ENCODE measurements around the gene GARNL3. TPM values are rescaled to one million over a fixed set of nuclear protein-coding genes. Genes with fewer than 3 reads are reported as not detected.
A peak's percentile ranks its signal among the peaks of the same experiment; 100 is the strongest.

GARNL3 gene
- total RNA-seq, 1 experiment from 2014 or later: 15.5 TPM

DNA sequence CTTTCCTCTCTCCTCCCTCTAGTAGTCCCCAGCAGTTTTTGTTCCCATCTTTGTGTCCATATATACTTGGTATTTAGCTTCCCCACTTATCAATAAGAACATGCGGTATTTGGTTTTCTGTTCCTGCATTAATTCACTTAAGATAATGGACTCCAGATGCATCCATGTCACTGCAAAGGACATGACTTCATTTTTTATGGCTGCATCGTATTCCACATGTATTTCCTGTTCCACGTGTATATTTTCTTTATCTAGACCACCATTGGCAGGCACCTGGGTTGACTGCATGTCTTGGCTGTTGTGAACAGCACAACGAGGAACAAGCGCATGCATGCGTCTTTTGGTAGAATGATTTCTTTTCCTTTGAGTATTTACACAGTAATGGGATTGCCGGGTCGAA is 165.8 kb downstream of the GARNL3 start:
- TF ChIP-seq EZH2 (IDR thresholded peaks at IDR 0.05; ENCODE audit: low read length, unreplicated experiment) (no peak), EZH2phosphoT487 (IDR thresholded peaks at IDR 0.05; ENCODE audit: borderline replicate concordance, low read length) (no peak)
- TF ChIP-seq, protein P1, sequence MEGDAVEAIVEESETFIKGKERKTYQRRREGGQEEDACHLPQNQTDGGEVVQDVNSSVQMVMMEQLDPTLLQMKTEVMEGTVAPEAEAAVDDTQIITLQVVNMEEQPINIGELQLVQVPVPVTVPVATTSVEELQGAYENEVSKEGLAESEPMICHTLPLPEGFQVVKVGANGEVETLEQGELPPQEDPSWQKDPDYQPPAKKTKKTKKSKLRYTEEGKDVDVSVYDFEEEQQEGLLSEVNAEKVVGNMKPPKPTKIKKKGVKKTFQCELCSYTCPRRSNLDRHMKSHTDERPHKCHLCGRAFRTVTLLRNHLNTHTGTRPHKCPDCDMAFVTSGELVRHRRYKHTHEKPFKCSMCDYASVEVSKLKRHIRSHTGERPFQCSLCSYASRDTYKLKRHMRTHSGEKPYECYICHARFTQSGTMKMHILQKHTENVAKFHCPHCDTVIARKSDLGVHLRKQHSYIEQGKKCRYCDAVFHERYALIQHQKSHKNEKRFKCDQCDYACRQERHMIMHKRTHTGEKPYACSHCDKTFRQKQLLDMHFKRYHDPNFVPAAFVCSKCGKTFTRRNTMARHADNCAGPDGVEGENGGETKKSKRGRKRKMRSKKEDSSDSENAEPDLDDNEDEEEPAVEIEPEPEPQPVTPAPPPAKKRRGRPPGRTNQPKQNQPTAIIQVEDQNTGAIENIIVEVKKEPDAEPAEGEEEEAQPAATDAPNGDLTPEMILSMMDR (conservative IDR thresholded peaks at IDR 0.05; ENCODE audit: low read depth, low read length): no peak
- no peak overlapping the region for H3K9ac ChIP-seq (ENCODE audit: low read length)
- no peak overlapping the region for H3K27ac ChIP-seq (ENCODE audit: low read length)
- DNase-seq: no peak
- peaks cover 20% of the 10 kb centered on the region for H3K79me2 ChIP-seq (ENCODE audit: low read length)
- H3K9me3 ChIP-seq (ENCODE audit: low read length): no peaks in the 10 kb centered on the region
- no peaks in the 10 kb centered on the region for H4K20me1 ChIP-seq (ENCODE audit: low read length)
- peaks cover 12% of the 10 kb centered on the region; the same call in 1 of the 2 replicates for H3K4me1 ChIP-seq (ENCODE audit: insufficient read depth, low read length)
- H2AFZ ChIP-seq (ENCODE audit: low read length): no peak overlapping the region
- H3K9me2 ChIP-seq (replicated peaks; ENCODE audit: low read length): no peaks in the 10 kb centered on the region
- no peaks in the 10 kb centered on the region for H3F3A ChIP-seq (ENCODE audit: low read length, unreplicated experiment)
- H3K27me3 ChIP-seq (ENCODE audit: low read length): no peaks in the 10 kb centered on the region
- peaks cover 2% of the 10 kb centered on the region for H3K36me3 ChIP-seq (ENCODE audit: low read depth, low read length)
- no peak for ATAC-seq
- no TSS peak for BruUV-seq (replicated peaks)
- intact Hi-C loops (cut with micrococcal nuclease): no loop called here
- POLR2A ChIA-PET (ENCODE audit: unreplicated experiment): no interaction called here
- CTCF ChIA-PET: no interaction called here
- no peak overlapping the region for H3K4me3 ChIP-seq (ENCODE audit: low read length)
- H3K4me2 ChIP-seq (ENCODE audit: low read length): no peak overlapping the region

GRCh38 chr9:127437497-127438264 is 173.1 kb downstream of the GARNL3 start:
- Histone ChIP-seq H3K4me1 (ENCODE audit: insufficient read depth, low read length) (no peaks in the 10 kb centered on the region), H2AFZ (ENCODE audit: low read length) (no peak overlapping the region), H3K36me3 (ENCODE audit: low read depth, low read length) (peaks cover 2% of the 10 kb centered on the region; the same call in 1 of the 2 replicates), H3K27me3 (ENCODE audit: low read length) (no peaks in the 10 kb centered on the region), H3K4me2 (ENCODE audit: low read length) (no peak overlapping the region), H4K20me1 (ENCODE audit: low read length) (no peaks in the 10 kb centered on the region), H3K9me2 (replicated peaks; ENCODE audit: low read length) (no peaks in the 10 kb centered on the region), H3K9me3 (ENCODE audit: low read length) (no peaks in the 10 kb centered on the region), H3K9ac (ENCODE audit: low read length) (no peak overlapping the region), H3K79me2 (ENCODE audit: low read length) (no peaks in the 10 kb centered on the region), H3F3A (ENCODE audit: low read length, unreplicated experiment) (no peaks in the 10 kb centered on the region), H3K4me3 (ENCODE audit: low read length) (no peak overlapping the region), H3K27ac (ENCODE audit: low read length) (no peak overlapping the region)
- intact Hi-C loops (cut with micrococcal nuclease): no loop called here
- ChIA-PET POLR2A (ENCODE audit: unreplicated experiment) (no interaction called here), CTCF (interaction anchor here (0.7 kb wide), 1 partner anchor 147 kb away, joined by 4 read pairs; no protein-coding TSS in a partner anchor)
- DNase-seq: no peak
- no peak for ATAC-seq
- BruUV-seq (replicated peaks): no TSS peak
- TF ChIP-seq, protein P1 (conservative IDR thresholded peaks at IDR 0.05; ENCODE audit: low read depth, low read length): peak; percentile 39; the same call in 1 of the 2 replicates
- TF ChIP-seq EZH2phosphoT487 (IDR thresholded peaks at IDR 0.05; ENCODE audit: borderline replicate concordance, low read length): no peak

GRCh38 chr9:127438394-127438793 is 173.8 kb downstream of the GARNL3 start:
- ATAC-seq: no peak
- H3K36me3 ChIP-seq (ENCODE audit: low read depth, low read length): no peaks in the 10 kb centered on the region; the same call in 1 of the 2 replicates
- POLR2A ChIA-PET (ENCODE audit: unreplicated experiment): no interaction called here

More at GRCh38 chr9:127438394-127438793, 173.8 kb downstream of the GARNL3 start:
- H3K9me3 ChIP-seq (ENCODE audit: low read length): no peaks in the 10 kb centered on the region
- no peaks in the 10 kb centered on the region for H4K20me1 ChIP-seq (ENCODE audit: low read length)
- no peaks in the 10 kb centered on the region for H3K9me2 ChIP-seq (replicated peaks; ENCODE audit: low read length)
- H3K4me1 ChIP-seq (ENCODE audit: insufficient read depth, low read length): no peaks in the 10 kb centered on the region
- no peak overlapping the region for H3K9ac ChIP-seq (ENCODE audit: low read length)
- no peaks in the 10 kb centered on the region for H3K79me2 ChIP-seq (ENCODE audit: low read length)
- no peak overlapping the region for H3K27ac ChIP-seq (ENCODE audit: low read length)
- no peaks in the 10 kb centered on the region for H3K27me3 ChIP-seq (ENCODE audit: low read length)
- H2AFZ ChIP-seq (ENCODE audit: low read length): no peak overlapping the region
- no TSS peak for BruUV-seq (replicated peaks)
- H3K4me3 ChIP-seq (ENCODE audit: low read length): no peak overlapping the region
- CTCF ChIA-PET: no interaction called here
- H3K4me2 ChIP-seq (ENCODE audit: low read length): no peak overlapping the region
- DNase-seq: no peak
- H3F3A ChIP-seq (ENCODE audit: low read length, unreplicated experiment): no peaks in the 10 kb centered on the region
- intact Hi-C loops (cut with micrococcal nuclease): no loop called here
- TF ChIP-seq, protein P1 (conservative IDR thresholded peaks at IDR 0.05; ENCODE audit: low read depth, low read length): no peak
- TF ChIP-seq EZH2 (IDR thresholded peaks at IDR 0.05; ENCODE audit: low read length, unreplicated experiment) (no peak), EZH2phosphoT487 (IDR thresholded peaks at IDR 0.05; ENCODE audit: borderline replicate concordance, low read length) (no peak)

All from PC-3 (cell line).